HG02759 (cell line): ENCODE measurements around the gene APP.

Experiments
- ATAC-seq: cut with Tn5 transposase; IDR thresholded peaks from one replicate; pipeline ENCODE4 v1.9.1; 2021; ENCODE audit warnings: mild to moderate bottlenecking, moderate library complexity; ENCODE audit not compliant: unreplicated experiment

APP gene

GRCh38 chr21:25916226-25916625 lies 254.3 kb downstream of the APP start:
- no peak for ATAC-seq

DNA sequence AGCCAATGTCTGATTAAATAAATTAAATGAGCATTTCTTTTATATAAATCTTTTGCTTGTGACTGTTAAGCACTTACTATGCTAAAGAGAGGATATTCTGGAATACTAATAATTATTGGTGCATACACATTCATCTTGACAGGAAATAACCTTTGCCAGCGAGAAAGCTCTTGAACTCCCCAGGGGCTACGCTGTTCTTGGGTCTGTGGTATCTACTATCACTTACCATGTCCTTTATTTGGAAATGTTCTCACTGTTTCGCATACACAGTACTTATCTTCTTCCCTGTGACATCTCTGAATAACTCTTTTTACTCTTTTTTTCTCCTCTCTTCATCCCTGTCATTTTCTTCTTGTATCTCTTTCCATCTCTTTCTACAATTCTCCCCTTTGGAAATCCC lies 257.1 kb downstream of the APP start:
- no peak for ATAC-seq

DNA sequence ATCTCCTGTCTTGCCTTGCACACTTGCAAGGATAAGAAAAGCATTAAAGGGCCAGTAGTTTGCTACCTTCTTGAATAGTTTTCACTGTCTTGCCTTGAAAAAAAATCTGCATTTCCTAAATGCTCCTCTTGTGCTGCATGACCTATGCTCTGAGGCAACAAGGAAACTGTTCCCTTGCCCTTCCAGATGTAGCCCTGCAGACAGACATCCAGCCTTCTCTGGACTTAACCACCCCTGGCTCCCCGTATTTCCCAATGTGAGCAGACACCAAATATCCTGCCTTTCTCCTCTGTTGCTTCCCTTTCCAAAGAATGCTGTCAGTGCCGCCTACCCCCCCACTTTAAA lies 258.2 kb downstream of the APP start:
- no peak for ATAC-seq

- no peak for ATAC-seq
Observed at GRCh38 chr21:25911730-25912401, 258.7 kb downstream of the APP start.

- ATAC-seq, result no peak
Observed at GRCh38 chr21:25910809-25911208, 259.8 kb downstream of the APP start.

DNA sequence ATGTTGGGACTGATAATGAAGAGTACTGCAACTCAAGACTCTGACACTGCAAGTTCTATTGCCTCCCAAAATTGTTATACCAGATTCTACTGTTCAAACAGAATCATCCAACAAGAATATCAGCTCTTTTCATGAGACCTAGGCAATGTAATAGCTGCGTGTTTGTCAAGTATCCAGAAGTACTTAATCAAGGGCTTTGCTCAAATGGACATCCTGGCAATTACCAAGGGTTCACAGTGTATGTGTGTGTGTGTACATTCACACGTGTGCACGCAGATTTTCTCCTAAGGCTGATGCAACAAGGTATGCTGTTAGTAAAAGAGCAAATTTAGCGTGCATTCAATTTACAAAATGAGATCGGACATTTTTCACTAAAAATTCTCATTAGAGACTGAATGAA lies 261.2 kb downstream of the APP start:
- ATAC-seq, result no peak

DNA sequence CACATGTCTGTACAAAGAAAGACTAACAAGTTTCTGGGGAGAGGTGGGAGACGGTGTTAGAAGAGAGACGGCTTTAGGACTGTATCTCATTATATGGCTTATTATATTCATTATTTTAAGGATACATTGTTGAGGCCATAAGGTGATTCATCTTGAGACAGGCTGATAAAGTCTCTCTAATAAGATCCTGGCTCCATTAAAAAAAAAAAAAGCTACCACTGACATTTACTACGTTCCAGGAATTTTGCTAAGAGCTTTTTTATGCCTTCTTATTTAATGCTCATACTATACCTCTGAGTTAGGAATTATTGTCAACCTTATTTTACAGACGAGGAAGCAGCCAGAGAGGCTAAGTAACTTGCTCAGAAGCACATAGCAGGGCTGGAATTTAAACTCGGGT lies 262.1 kb downstream of the APP start:
- no peak for ATAC-seq

- no peak for ATAC-seq
Observed at GRCh38 chr21:25907573-25908275, 262.8 kb downstream of the APP start.

DNA sequence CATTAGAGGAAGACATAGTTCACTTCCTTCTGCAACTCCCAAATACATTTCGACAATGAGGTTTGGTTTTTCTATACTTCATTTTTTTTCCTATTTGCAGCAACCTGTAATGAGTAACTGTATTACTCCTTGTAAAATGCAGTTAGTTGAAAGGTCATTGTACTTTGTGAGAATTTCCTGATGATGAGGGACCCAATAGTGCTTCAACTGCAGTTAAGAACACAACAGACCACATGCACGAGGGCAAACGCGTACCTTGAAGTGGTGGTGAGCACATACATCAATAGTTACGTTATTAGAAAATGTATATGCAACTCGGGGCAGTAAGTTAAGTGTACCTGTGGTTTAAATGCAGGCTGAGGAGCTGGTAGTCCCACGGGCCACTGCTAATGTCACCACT lies 264.0 kb downstream of the APP start:
- ATAC-seq, result no peak

- ATAC-seq, result no peak
Observed at GRCh38 chr21:25905126-25905525, 265.4 kb downstream of the APP start.

DNA sequence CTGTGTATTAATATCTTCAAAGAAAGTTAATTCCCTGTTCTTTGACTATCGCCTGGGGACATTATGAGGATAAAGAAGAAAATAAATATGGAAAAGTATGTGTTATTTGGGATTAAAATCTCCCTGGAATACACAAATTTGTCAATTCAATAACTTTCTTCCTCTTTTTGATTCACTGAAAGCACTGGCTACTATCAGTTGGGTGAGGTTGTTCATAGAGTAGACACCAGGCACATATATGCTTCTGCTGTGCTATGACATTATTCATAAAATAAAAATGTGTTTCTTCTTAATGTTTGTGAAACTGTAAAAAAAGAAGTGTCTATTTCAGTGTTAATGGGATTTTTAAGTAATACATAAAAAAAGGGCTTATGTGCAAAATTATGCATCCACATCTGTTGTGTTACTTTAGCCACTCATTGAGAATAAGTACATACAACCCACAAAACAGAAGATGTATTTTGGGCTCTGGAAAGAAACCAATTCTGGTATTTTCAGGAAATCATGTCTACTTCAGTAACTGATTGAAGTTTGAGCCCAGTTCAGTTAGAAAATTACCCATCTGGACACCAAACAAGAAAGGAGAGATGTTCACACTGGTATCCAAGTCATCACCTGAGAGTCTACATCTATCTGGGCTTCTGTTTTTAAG lies 266.4 kb downstream of the APP start:
- no peak for ATAC-seq

DNA sequence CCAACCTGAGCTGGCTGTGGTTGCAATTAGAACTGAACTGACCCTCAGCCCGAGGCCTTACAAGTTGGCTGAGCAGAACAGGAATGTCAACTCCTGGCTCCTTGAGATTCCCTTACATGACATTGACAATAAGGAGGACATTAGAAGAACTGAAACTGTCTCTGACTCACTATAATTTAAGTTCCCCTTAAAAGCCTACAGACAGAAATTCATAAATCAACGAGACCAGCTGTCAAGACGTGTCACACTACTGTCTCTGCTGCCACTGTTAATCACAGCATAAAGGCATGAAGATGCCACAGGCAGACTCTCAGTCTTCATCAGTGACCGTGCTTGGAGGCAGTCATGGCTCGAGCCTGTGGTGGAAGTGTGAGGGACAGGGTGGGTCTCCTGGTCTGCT lies 267.0 kb downstream of the APP start:
- peak; percentile 81 for ATAC-seq

DNA sequence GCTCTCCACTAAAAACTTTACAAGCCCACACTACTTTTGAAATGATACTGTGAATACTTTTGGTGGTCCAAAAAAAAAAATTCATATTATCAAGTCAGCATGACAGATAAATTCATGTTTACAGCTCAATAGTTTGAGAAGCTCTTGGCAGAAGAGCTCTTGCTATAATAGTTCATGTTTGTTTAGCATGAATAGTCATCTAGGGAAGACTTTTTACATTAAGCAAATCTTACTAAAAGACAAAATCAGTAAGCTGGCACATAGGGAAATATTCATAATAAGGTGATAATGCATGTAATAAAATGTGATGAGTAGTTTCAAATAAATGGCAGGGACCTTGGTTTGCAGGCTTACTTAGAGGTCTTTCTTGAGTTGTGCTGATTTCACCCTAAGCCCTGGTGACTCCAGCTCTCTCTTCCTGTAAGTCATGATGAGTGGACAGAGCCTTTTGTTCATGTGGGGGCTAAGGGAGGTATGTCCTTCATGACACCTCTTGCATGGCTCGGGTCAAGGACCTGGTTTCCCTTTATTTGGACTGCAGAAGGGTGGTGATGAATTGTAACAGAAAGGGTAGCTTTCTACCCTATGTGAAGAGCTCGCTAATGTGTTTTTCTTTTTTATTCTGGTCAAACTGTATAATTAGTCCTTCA lies 269.1 kb downstream of the APP start:
- no peak for ATAC-seq

GRCh38 chr21:25898671-25899070 lies 271.9 kb downstream of the APP start:
- ATAC-seq, result no peak

- no peak for ATAC-seq
Observed at GRCh38 chr21:25897383-25897782, 273.2 kb downstream of the APP start.

- no peak for ATAC-seq
Observed at GRCh38 chr21:25896501-25897056, 274.0 kb downstream of the APP start.

DNA sequence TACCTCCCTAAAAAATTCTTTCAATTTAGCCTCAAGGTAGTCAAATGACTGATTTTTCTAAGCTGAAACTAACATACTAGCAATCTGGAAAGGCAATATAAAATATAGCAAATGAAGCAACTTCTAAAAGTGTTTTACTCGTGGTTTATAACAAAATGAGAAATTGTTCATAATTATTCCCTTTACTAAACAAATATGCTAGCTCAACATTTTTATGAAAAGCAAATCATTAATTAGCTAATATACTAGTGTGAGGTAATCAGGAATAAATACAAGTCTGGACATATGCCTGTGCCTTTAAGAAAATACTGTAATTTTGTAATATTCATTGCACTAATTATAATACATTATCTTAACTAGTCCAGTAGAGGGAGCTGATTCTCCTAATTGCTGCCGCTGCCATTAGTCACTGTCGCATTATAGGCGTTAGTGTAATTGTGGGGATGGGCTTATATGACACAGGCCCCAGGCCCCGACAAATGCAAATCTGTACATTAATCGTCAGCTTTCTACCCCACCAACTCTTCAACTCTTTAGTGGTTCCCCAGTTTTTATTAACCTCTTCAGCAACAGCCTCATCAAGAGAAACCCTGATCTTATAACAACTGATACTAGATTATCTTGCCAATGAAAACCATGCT lies 274.9 kb downstream of the APP start:
- peak; percentile 91 for ATAC-seq

- ATAC-seq, result no peak
Observed at GRCh38 chr21:25893191-25893590, 277.4 kb downstream of the APP start.

DNA sequence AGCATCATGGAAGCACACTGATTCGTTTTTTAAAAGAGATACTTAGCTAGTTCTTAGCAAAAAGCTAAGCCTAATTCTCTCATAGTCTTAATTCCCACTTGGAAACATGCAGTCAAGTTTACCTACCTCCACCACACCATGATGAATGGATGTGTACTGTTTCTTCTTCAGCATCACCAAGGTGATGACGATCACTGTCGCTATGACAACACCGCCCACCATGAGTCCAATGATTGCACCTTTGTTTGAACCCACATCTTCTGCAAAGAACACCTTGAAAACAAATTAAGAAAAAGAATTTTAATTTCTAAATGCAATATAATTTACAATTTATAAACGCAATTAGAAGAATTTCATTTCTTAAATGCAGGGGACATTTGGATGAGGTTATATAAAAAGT lies 279.0 kb downstream of the APP start:
- no peak for ATAC-seq

GRCh38 chr21:25890001-25890400 lies 280.6 kb downstream of the APP start:
- no peak for ATAC-seq

DNA sequence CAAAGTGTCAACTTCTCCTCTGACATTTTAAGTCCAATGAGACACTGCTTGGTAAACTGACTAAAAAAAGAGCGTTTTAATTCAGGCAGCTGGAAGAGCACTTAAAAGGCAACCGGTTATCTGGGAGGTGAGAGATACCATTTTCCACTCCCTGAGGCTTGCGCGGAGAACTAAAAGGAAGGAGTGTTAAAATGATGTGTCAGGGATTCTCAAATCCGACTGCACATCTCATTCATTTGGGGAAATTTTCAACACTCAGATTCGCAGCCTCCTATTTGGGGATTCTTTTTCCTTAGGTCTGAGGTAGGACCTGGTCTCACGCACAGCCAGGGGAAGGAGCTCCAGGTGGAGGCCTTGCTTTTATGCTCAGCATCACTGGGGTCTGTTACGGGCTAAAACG lies 281.9 kb downstream of the APP start:
- ATAC-seq, result no peak
